ENCODE data around the gene GNAZ.

GRCh38 chr22:23115369-23115768 is 45.0 kb downstream of the GNAZ start:
- TF ChIP-seq POLR2A (IDR thresholded peaks at IDR 0.05) (no peak), CTCF (IDR thresholded peaks at IDR 0.05) (no peak)

Data from thyroid gland (tissue), 4 donors.